ENCODE results near the gene CD180. TPM values are rescaled to one million over a fixed set of nuclear protein-coding genes. Genes with fewer than 3 reads are reported as not detected.

Gene CD180
- total and polyA plus RNA-seq, 2 experiments from 2014 or later: not detected

- H3K27ac ChIP-seq: no peak overlapping the region
- H3K36me3 ChIP-seq: no peaks in the 10 kb centered on the region
- TF ChIP-seq CTCF (IDR thresholded peaks at IDR 0.05; ENCODE audit: low read depth, low read length): no peak
- H3K27me3 ChIP-seq: no peaks in the 10 kb centered on the region
- no peaks in the 10 kb centered on the region for H3K9me3 ChIP-seq (ENCODE audit: low read depth)
- H3K4me1 ChIP-seq (ENCODE audit: low read depth): no peaks in the 10 kb centered on the region
- no peak overlapping the region for H3K4me3 ChIP-seq
- no peak for DNase-seq (ENCODE audit: low read depth in 1 of 2, low spot score in 1 of 2)
These were observed 6.7 kb downstream of the CD180 start for GRCh38 chr5:67189931-67190330.

- Histone ChIP-seq H3K36me3 (no peaks in the 10 kb centered on the region), H3K9me3 (ENCODE audit: low read depth) (no peaks in the 10 kb centered on the region), H3K4me3 (no peak overlapping the region), H3K4me1 (ENCODE audit: low read depth) (no peaks in the 10 kb centered on the region), H3K27ac (no peak overlapping the region), H3K27me3 (no peaks in the 10 kb centered on the region)
- no peak for DNase-seq (ENCODE audit: low read depth in 1 of 2, low spot score in 1 of 2)
- no peak for TF ChIP-seq CTCF (IDR thresholded peaks at IDR 0.05; ENCODE audit: low read depth, low read length)
These were observed 7.6 kb downstream of the CD180 start for GRCh38 chr5:67189079-67189354.

GRCh38 chr5:67188274-67189078, 8.1 kb downstream of the CD180 start:
- DNase-seq (ENCODE audit: low read depth in 1 of 2, low spot score in 1 of 2): no peak
- no peak overlapping the region for H3K27ac ChIP-seq
- no peaks in the 10 kb centered on the region for H3K4me1 ChIP-seq (ENCODE audit: low read depth)

GRCh38 chr5:67187006-67187715, 9.4 kb downstream of the CD180 start:
- no peak overlapping the region for H3K4me3 ChIP-seq
- no peaks in the 10 kb centered on the region for H3K27me3 ChIP-seq
- H3K4me1 ChIP-seq (ENCODE audit: low read depth): peaks cover 2% of the 10 kb centered on the region
- no peak for DNase-seq (ENCODE audit: low read depth in 1 of 2, low spot score in 1 of 2)
- H3K27ac ChIP-seq: no peak overlapping the region
- no peak for TF ChIP-seq CTCF (IDR thresholded peaks at IDR 0.05; ENCODE audit: low read depth, low read length)
- no peaks in the 10 kb centered on the region for H3K36me3 ChIP-seq
- H3K9me3 ChIP-seq (ENCODE audit: low read depth): no peaks in the 10 kb centered on the region

More at GRCh38 chr5:67188274-67189078, 8.1 kb downstream of the CD180 start:
- no peak for TF ChIP-seq CTCF (IDR thresholded peaks at IDR 0.05; ENCODE audit: low read depth, low read length)
- Histone ChIP-seq H3K4me3 (no peak overlapping the region), H3K9me3 (ENCODE audit: low read depth) (no peaks in the 10 kb centered on the region), H3K36me3 (no peaks in the 10 kb centered on the region), H3K27me3 (no peaks in the 10 kb centered on the region)

GRCh38 chr5:67183859-67184258, 12.7 kb downstream of the CD180 start:
- no peaks in the 10 kb centered on the region for H3K36me3 ChIP-seq
- H3K27me3 ChIP-seq: no peaks in the 10 kb centered on the region
- no peak for DNase-seq (ENCODE audit: low read depth in 1 of 2, low spot score in 1 of 2)
- no peak overlapping the region for H3K4me3 ChIP-seq
- H3K27ac ChIP-seq: no peak overlapping the region
- no peaks in the 10 kb centered on the region for H3K9me3 ChIP-seq (ENCODE audit: low read depth)
- TF ChIP-seq CTCF (IDR thresholded peaks at IDR 0.05; ENCODE audit: low read depth, low read length): no peak
- H3K4me1 ChIP-seq (ENCODE audit: low read depth): peaks cover 7% of the 10 kb centered on the region
